Natural killer cell treated with Interleukin-12 subunit alpha and Interleukin-12 subunit beta and Interleukin-15 and Interleukin-18, amount 100 ng/mL, for 72 hours (primary cell): ENCODE measurements around the gene CAPN5. TPM values are rescaled to one million over a fixed set of nuclear protein-coding genes. Genes with fewer than 3 reads are reported as not detected.
A peak's percentile ranks its signal among the peaks of the same experiment; 100 is the strongest.

Experiments
- ATAC-seq, 2 donors: fragments of 150-1000 bp; cut with Tn5 transposase in 1 of 2; sonication (Bioruptor Pico), chemical (Tn5 transposase) in 1 of 2; 2 replicates each; pipeline ENCODE4 v1.10.0; 2021
- DNase-seq: peaks from one replicate; pipeline ENCODE4 v3.0.0; 2022; ENCODE audit warnings: low spot score
- H3K27ac Mint-ChIP-seq, 2 donors: 1 replicate in 1 of 2; 2 replicates in 1 of 2; pipeline ENCODE4 v1.8.0; 2022; ENCODE audit warnings: mixed read lengths in 2 of 2, mild to moderate bottlenecking in 1 of 2, moderate library complexity in 1 of 2
- H3K27me3 Mint-ChIP-seq, 2 donors: 1 replicate in 1 of 2; 2 replicates in 1 of 2; pipeline ENCODE4 v1.8.0; 2022; ENCODE audit warnings: mixed read lengths in 2 of 2
- H3K36me3 Mint-ChIP-seq: one replicate; pipeline ENCODE4 v1.8.0; 2022; ENCODE audit warnings: mixed read lengths
- H3K4me1 Mint-ChIP-seq, 2 donors: 1 replicate in 1 of 2; 2 replicates in 1 of 2; pipeline ENCODE4 v1.8.0; 2022; ENCODE audit warnings: low read depth in 2 of 2, mixed read lengths in 2 of 2, mild to moderate bottlenecking in 1 of 2
- H3K4me3 Mint-ChIP-seq: one replicate; pipeline ENCODE4 v1.8.0; 2022; ENCODE audit warnings: mixed read lengths
- H3K9me3 Mint-ChIP-seq: 2 replicates; pipeline ENCODE4 v1.8.0; 2022; ENCODE audit warnings: mixed read lengths
- total RNA-seq, 2 donors: library from RNA; stranded (reverse); gene quantifications; one replicate each; pipeline ENCODE4 v1.2.3, GENCODE V29; 2022

Gene CAPN5
- total RNA-seq, 2 donors from 2014 or later: 2.5 to 2.7 TPM

DNA sequence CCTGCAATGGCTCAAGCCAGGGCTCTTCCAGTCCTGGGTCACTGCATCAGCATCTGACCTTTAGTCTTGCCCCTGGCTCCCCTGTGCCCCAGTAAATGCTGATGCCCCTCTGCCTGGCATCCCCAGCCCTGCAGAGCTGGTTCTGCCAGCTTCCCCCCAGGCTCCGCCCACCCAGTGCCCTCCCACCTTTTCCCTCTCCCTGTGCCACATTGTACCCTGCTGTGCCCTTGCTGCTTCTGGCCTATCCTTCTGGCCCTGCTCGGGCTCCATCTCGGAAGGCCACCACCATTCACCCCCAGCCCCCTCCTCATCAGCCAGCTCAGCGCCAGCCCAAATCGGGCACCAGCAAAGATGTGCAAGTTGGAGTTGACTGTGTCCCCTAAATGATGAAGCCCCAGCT lies 7.4 kb downstream of the CAPN5 start:
- Mint-ChIP-seq H3K27ac (no peak overlapping the region), H3K27me3 (no peaks in the 10 kb centered on the region), H3K4me1 (peaks cover 39 to 48% of the 10 kb centered on the region in 2 donors), H3K9me3 (no peaks in the 10 kb centered on the region), H3K4me3 (no peak overlapping the region), H3K36me3 (no peaks in the 10 kb centered on the region)
- DNase-seq (no peak), ATAC-seq (no peak)

DNA sequence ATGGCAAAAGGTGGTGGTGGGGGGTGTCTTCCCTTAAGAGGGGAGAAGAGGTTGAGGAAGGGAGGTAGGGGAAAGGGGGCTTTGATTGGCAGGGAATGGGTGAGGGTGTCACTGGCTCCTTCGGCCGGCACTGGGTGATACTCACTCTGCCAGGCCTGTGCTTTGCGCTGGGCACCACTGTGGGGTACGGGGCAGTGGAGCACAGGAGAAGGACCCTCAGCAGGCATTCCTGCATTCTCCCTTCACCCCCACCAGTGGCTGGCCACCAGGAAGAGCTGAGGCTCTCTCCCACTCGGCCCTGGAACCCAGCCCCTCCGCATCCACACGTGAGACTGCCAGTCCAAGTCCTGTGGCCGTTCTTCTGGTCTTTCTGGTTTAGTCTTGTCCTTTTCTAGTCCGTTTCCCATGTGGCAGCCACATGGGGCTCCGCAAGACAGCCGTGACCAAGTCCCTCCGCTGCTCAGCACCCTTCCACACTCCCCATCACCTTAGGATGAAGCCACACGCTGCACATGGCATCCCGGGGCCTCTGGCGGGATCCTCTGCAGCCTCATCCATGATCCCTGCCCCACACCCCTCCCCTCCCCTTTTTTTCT lies 8.0 kb downstream of the CAPN5 start:
- DNase-seq: no peak
- no peak for ATAC-seq
- Mint-ChIP-seq H3K27ac (no peak overlapping the region), H3K36me3 (no peaks in the 10 kb centered on the region), H3K4me3 (no peak overlapping the region), H3K9me3 (no peaks in the 10 kb centered on the region), H3K27me3 (no peaks in the 10 kb centered on the region), H3K4me1 (peaks cover 42 to 50% of the 10 kb centered on the region in 2 donors)

DNA sequence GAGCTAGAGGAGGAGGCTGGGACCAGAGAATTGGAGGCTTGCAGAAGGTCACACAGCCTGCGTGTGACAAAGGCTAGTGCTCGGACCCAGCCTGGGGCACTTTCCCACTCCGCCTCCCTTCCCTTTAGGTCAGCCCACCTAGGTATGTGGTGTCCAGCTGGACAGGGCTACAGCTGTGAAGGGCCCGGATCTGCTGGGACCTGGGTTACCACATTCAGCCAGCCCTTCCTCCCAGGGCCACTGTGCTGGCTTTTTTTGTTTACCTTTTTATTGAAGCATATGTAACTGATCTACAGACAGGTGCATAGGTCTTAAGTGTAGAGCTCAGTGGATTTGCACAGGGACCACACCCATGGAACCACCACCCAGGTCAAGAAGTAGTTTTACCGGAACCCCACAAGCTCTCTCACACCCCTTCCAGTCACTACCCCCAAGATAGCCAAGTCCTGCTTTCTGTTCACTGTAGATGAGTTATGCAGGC lies 8.7 kb downstream of the CAPN5 start:
- H3K36me3 Mint-ChIP-seq: no peaks in the 10 kb centered on the region
- no peak overlapping the region for H3K4me3 Mint-ChIP-seq
- no peak for ATAC-seq

DNA sequence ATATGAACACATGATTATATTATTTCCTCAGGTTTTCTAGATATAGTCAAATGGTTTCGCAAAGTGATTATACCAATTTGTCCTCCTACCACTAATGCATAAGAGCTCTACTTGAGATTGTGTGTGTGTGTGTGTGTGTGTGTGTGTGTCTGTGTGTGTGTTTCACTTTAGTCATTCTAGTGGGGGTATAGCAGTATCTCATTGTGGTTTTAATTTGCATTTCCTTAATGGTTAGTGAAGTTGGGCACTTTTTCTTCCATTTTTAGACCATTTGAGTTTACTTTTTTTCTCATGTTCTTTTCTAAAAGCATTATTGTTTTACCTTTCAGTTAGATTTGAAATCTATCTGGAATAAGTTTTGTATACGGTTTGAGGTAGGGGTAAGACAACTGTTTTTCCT lies 12.9 kb downstream of the CAPN5 start:
- DNase-seq (peak; percentile 13), ATAC-seq (no peak)
- Mint-ChIP-seq H3K27ac (no peak overlapping the region), H3K36me3 (no peaks in the 10 kb centered on the region), H3K4me1 (peaks cover 22 to 44% of the 10 kb centered on the region in 2 donors), H3K9me3 (no peaks in the 10 kb centered on the region), H3K4me3 (peak overlapping the region; percentile 39), H3K27me3 (no peaks in the 10 kb centered on the region)

More for the DNA sequence above, 8.7 kb downstream of the CAPN5 start:
- peak; percentile 1 for DNase-seq
- Mint-ChIP-seq H3K4me1 (peaks cover 49 to 57% of the 10 kb centered on the region in 2 donors), H3K27me3 (no peaks in the 10 kb centered on the region), H3K9me3 (no peaks in the 10 kb centered on the region), H3K27ac (no peak overlapping the region)

DNA sequence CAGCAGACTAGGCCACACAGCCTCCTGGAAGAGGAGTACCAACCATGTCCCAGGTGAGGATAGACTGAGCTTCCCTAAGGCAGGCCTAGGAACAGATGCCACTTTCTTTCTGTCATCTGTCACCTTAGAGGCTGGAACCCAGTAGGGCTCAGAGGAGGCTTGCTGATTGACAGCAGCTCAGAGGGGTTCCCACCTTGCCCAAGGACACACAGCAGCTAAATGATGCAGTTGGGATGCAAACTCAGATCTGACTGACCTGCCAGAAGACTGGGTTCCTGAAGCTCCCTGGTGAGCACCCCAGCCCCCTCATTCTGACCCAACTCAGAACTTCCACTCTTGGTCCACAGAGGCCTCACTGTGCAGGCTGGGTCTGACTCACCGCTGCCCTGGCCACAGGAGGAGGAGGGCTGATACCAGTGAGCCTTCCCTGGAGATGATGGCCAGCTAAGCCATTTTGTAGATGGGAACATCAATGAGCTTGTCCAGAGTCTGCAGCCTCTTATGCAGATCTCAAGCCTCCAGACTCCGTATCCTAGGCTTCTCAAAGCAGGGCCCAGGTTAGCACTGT lies 14.0 kb downstream of the CAPN5 start:
- Mint-ChIP-seq H3K27me3 (no peaks in the 10 kb centered on the region), H3K4me3 (no peak overlapping the region), H3K36me3 (no peaks in the 10 kb centered on the region), H3K27ac (peak overlapping the region in 1 of 2 donors; percentile 94), H3K9me3 (no peaks in the 10 kb centered on the region), H3K4me1 (peaks cover 22 to 42% of the 10 kb centered on the region in 2 donors)
- ATAC-seq: no peak
- DNase-seq: peak; percentile 51

DNA sequence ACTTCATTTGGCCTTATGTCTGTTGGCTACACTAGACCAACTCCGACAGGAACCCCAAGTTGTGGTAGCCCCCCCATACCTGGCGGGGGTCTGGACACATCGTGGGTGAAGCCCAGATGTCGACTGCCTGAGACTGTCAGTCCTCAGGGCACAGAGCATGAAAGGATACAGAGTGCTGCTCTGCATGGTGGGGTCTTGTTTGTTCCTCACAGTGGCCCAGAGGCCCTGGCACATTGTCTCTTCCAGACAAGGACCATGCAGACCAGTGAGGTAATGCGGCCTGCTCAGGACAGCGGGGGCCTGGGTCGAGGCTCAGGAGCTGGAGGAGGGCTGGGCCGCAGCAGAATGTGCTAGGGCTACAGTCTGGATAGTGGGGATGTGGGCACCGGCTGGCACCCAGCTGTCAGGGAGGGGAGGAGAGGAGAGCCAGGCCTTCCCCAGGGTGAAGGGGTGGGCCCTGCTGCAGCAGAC lies 14.6 kb downstream of the CAPN5 start:
- Mint-ChIP-seq H3K36me3 (no peaks in the 10 kb centered on the region), H3K4me1 (peaks cover 19 to 37% of the 10 kb centered on the region in 2 donors), H3K9me3 (no peaks in the 10 kb centered on the region), H3K4me3 (no peak overlapping the region), H3K27me3 (no peaks in the 10 kb centered on the region), H3K27ac (peak overlapping the region; percentile 83 to 94)
- DNase-seq (peak; percentile 51), ATAC-seq (no peak)

DNA sequence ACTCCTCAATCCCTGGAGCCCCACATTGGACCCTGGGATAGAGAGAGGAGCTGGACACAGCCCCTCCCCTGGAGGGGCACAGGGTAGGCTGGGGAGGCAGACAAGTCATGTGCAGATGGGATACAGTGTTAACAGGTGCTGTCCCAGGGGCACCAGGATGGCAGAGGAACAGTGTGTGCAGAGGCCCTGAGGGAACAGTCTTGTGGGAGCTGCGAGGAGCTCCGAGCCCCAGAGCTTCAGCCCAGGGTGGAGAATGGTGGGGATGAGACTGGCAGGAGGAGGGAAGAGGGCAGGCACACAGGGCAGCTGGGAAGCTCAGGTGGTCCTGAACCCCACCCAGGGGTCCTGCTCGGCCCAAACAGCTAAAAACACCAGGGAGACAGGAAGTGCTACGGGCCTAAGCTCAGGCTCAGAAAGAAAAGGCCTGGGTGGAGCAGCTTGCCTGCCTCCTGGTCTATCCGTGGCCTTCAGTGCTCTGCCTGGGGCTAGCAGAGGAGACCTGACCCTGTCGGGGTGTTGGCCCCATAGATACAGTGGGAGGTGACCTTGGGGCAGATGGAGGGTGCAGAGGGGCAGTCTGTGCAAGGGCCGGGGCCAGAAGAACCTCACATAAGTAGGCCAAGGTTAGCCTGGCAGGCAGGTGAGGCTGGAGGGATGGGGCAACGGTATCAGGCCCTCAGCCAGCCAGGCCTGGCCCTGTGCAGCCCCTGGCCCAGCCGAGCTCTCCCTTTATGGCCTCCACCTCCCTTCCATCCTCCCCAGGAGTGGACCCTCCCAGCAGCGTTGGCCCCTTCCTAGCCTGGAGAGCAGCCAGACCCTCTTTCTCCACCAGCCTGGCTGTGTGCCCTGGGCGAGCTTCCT lies 15.4 kb downstream of the CAPN5 start:
- Mint-ChIP-seq H3K4me3 (peak overlapping the region; percentile 60), H3K9me3 (no peaks in the 10 kb centered on the region), H3K27ac (peak overlapping the region; percentile 83 to 94), H3K36me3 (no peaks in the 10 kb centered on the region), H3K27me3 (no peaks in the 10 kb centered on the region), H3K4me1 (peaks cover 16 to 34% of the 10 kb centered on the region in 2 donors)
- ATAC-seq: peak; percentile 27 to 37
- no peak for DNase-seq

DNA sequence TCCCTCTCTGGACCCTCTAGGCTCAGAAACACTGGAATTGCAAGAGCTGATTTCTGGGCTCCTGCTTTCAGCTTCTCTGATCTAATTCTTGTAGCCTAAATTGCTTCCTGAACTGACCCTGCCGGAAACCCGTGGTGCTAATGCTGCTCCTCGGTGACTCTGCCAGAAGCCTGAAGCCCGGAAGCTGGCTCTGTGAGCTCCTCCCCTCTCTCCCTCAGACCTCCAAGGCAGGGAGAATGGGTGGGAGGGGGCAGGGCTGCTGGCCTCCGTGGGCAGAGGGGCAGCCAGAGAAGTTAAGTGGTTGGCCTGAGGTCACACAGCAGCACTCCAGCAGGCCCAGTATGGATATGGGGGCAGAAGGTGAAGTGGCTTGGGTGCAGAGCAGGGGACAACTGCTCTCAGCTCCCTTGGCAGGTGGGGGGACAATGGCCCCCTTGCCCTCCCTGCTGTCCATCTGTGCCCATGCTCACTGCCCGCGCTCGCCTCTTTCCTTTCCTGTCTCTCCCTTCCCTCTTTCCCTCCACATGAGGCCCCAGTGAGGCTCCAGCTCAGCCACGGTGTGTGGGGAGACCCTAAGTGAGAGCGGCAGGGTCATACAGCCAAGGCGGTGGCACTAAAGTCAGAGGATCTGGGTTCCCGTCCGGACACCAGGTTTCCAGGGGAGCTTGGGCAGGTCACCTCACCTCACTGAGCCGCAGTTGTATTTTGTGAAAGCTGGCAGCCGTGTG lies 16.2 kb downstream of the CAPN5 start:
- ATAC-seq: peak; percentile 85 to 87
- Mint-ChIP-seq H3K27me3 (no peaks in the 10 kb centered on the region), H3K27ac (peak overlapping the region; percentile 83 to 94), H3K36me3 (no peaks in the 10 kb centered on the region), H3K4me1 (peaks cover 16 to 34% of the 10 kb centered on the region in 2 donors), H3K4me3 (peak overlapping the region; percentile 60), H3K9me3 (no peaks in the 10 kb centered on the region)
- peak; percentile 81 for DNase-seq

DNA sequence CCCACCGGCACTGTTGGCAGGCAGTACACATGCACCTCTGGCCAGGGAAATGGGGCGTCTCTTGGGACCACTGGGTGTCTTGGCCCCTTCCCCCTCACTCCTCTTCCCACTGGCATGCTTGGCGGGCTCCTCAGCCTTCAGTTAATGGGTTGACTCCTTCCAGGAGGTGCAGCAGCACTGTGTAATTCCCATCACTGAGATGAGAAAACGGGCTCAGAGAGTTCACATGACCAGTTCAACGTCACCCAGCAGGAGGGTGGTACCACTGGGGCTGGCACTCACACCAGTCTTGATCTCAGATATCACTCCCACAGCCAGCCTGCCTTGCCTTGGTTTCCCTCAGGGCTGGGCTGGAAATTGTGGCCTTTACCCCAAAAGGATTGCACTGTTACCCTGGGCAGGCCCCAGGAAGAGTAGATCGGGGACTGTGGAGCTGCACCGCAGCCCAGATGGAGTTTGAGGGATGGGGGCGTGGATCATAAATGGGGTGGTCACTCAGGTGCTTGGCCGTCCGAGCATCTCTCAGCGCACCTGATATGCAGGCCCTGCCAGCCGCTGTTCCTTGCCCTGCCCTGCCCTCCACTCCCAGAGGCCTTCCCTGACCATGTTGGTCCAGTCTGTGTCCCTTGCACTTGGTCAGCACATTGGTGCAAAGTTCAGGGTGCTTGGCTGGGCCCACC lies 16.9 kb downstream of the CAPN5 start:
- Mint-ChIP-seq H3K9me3 (no peaks in the 10 kb centered on the region), H3K27me3 (no peaks in the 10 kb centered on the region), H3K4me3 (no peak overlapping the region), H3K4me1 (peaks cover 16 to 33% of the 10 kb centered on the region in 2 donors), H3K27ac (peak overlapping the region; percentile 83 to 94), H3K36me3 (no peaks in the 10 kb centered on the region)
- ATAC-seq (no peak), DNase-seq (no peak)

DNA sequence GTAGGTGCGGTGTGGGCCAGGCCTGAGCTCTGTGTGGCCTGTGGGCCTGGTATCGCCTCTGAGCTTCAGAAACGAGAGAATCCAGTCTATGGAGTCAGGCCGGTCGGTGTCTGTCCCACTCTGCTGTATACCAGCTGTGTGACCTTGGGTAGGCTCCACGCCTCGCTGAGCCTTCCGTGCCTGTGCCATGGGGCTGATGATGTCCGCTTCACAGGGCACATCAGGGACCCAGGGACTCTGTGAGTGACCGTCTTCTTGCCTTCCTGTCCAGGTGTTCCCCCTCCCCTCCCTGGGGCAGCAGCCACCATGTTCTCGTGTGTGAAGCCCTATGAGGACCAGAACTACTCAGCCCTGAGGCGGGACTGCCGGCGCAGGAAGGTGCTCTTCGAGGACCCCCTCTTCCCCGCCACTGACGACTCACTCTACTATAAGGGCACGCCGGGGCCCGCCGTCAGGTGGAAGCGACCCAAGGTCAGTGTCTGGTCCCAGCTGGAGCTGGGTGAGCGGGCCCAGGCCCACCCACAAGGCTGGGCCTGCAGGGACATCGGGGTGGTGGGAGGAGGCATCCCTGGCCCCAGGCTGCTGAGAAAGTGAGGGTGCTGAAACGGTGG lies 17.9 kb downstream of the CAPN5 start:
- peak overlapping the region in 1 of 2 donors; percentile 94 for H3K27ac Mint-ChIP-seq

DNA sequence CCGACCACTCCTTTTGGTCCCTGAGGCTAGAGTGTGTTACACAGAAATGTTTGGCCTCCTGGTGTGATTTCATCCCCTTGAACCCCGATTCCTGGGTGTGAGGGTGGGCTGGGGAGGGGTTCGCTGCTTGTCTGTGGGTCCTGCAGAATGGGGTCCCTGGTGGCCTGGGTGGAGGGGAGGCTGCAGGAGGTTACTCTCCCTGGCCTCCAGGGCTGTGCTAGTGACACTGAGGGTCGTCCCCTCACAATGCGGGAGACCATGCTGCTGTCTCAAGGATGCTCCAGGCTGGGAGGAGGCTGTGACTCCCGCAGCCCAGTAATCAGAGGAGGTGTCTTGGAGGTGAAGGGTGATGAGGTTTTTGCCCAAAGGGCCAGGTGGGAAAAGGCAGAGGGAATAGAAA lies 18.9 kb downstream of the CAPN5 start:
- no peak for DNase-seq
- Mint-ChIP-seq H3K4me1 (peaks cover 5 to 16% of the 10 kb centered on the region in 2 donors), H3K27me3 (no peaks in the 10 kb centered on the region), H3K9me3 (no peaks in the 10 kb centered on the region), H3K27ac (no peak overlapping the region), H3K36me3 (no peaks in the 10 kb centered on the region), H3K4me3 (no peak overlapping the region)
- no peak for ATAC-seq

More for the DNA sequence above, 17.9 kb downstream of the CAPN5 start:
- Mint-ChIP-seq H3K4me1 (peaks cover 14 to 26% of the 10 kb centered on the region in 2 donors), H3K4me3 (no peak overlapping the region), H3K9me3 (no peaks in the 10 kb centered on the region), H3K36me3 (no peaks in the 10 kb centered on the region), H3K27me3 (no peaks in the 10 kb centered on the region)
- DNase-seq (no peak), ATAC-seq (no peak)

DNA sequence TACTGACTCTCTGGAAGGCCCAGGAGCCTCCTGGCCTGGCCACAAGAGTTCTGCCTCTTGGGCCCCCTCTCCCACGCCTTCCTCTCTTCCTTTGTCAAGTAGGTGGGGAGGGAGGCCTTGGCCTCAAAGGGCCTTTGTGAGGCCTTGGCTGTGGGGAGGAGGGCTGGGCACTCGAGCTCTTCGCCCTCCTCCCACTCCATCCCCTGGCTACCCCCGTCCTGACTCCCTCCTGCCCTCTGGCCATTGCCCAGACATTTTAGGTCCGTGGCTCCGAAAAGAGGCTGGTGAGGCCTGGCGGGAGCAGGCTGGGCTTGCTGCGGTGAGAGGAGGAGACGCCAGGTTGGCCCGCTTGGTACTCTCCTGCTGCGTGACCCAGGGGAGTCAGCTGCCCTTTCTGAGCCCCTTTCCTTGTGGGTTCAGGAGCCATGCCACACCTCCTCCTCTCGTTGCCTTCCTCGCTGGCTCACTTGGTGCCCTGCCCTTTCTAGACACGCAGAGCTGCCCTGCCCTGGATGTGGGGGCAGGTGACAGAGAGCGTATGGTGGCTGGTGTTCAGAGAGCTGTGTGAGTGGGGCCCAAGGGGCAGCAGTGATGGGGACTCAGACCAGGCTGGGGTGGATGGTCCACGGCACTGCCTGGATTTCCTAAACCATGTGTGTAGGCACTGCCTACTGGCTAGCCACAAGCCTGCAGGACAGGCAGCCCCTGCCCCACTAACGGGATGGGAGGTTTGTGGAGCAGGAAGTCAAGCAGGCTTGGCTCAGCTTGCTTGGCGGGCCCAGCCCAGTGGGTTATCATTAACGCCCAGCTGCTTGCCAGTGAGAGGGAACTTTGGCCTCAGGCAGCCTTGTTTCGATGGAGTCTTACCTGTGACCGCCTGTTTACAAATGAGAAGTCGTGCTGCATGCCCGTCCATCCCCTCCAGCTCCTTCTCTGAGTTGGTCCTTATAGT lies 20.0 kb downstream of the CAPN5 start:
- ATAC-seq (no peak), DNase-seq (peak; percentile 58)
- Mint-ChIP-seq H3K27ac (no peak overlapping the region), H3K4me3 (no peak overlapping the region), H3K27me3 (no peaks in the 10 kb centered on the region), H3K9me3 (no peaks in the 10 kb centered on the region), H3K36me3 (no peaks in the 10 kb centered on the region), H3K4me1 (peaks cover 4 to 10% of the 10 kb centered on the region in 2 donors)
